Right renal cortex interstitium (tissue), 3 donors: Measurements from ENCODE around the gene PKMYT1. TPM values are rescaled to one million over a fixed set of nuclear protein-coding genes. Genes with fewer than 3 reads are reported as not detected.
"Not testable (repeated sequence)": the region's sequence is repeated elsewhere in the genome, so short reads cannot be mapped to it uniquely, and the experiment has no call there.

Experiments used
- DNase-seq, 3 donors: peaks; one replicate each; pipeline ENCODE4 v3.0.0-alpha.2; 2013; ENCODE audit warnings: low read depth in 3 of 3, low spot score in 2 of 3
- polyA plus RNA-seq, 3 donors: library from polyadenylated mRNA; unstranded; fragments of 120-200 nt; gene quantifications; one replicate each; pipeline ENCODE4 v1.2.1, GENCODE V29; 2013; ENCODE audit not compliant: insufficient read length in 3 of 3

PKMYT1 gene
- polyA plus RNA-seq, 3 donors = 11.3 to 12.5 (median 11.4) TPM

DNA sequence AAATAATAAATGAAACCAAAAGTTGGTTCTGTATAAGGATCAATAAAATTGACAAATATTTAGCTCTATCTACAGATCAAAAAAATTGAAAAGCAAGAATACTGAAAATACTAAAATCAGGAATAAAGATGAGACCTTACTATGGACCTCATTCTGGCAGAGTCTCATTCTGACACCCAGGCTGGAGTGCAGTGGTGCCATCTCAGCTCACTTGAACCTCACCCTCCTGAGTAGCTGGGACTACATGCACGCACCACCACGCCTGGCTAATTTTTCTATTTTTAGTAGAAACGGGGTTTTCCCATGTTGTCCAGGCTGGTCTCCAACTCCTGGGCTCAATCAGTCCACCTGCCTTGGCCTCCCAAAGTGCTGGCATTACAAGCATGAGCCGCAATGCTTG, 38.2 kb downstream of the PKMYT1 start:
- no peak for DNase-seq

DNA sequence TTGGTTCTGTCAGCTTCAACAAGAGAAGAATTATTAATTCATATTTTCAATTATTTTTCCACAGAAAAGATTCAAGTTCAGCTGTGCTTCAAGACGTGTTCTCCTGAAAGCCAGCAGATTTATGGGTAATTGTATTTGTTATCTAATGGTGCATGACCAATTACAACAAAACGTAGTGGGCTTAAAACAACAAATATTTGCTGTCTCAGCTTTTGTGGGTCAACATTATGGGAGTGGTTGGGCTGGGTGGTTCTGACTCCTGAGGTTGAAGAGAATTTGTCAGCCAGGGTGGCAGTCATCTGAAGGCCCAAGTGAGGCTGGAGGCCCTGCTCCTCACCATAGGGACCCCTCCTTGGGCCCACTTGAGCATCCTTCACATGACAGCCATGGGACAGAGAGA, 40.3 kb downstream of the PKMYT1 start:
- no peak for DNase-seq

DNA sequence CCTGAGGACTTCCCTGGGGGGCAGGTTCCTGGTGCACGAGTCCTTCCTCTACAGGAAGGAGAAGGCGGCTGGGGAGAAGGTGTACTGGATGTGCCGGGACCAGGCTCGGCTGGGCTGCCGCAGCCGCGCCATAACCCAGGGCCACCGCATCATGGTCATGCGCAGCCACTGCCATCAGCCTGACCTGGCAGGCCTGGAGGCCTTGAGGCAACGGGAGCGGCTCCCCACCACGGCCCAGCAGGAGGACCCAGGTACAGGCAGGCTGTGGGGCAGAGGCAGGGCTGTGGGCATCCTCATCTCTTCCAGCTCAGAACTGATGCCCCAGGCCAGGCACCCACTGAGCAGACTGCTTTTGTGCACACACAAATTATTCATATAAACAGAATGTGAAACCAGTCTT, 42.0 kb downstream of the PKMYT1 start:
- no peak for DNase-seq

DNA sequence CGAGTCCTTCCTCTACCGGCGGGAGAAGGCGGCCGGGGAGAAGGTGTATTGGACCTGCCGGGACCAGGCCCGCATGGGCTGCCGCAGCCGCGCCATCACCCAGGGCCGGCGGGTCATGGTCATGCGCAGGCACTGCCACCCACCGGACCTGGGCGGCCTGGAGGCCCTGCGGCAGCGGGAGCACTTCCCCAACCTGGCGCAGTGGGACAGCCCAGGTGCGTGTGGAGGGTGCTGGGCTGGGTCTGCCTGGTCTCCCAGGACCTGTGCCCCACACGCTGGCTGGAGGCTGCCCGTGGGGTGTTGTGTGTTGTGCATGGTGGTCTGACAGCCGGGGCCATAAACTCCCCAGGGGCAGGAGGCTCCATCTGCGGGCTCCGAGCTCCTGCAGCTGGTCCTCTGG, 43.1 kb downstream of the PKMYT1 start:
- no peak for DNase-seq

DNA sequence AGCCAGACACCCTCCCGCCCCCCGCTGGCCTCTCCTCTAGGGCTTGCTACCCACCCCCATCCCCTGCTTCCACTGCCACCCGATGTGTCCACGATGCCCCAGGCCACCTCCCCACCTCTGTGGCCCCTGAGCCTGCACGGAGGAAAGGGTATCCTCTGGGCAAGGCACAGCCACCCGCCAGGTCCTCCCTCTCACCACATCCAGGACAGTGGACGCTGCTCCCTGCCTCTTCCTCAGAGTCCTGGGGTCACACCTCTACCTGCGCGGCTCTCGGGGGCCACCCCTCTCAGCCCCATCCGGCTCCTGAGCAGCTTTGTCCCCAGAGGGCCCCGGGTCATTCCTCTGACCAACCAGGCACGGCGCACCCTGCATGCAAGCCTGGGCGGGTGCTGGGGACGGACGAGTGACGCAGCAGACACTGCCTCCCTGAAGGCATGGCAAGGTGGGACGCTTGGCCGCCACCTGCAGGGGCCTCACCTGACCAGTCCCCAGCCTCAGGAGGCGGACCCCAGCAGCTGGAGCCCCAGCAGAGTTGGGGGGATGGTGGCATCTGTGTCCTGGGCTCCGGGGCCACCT, 43.7 kb downstream of the PKMYT1 start:
- no peak for DNase-seq

DNA sequence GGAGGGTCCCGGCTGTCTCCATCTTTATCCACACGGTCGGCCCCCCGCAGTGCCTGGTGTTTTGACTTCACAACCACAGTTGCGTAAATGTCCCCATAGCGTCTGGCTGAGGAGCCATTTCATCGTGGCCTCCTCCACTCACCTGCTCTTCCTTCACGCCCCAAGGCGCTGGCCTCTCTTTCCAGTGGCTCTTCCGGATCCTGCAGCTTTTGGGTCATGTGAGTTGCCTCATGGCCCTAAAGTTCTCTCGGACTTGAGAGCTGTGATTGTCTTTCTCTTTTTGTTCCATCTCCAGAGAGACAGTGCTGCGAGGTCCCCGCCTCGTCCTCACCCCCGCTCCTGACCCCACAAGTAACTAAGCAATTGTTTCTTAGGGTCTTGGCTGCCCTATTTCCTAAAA, 45.8 kb downstream of the PKMYT1 start:
- no peak for DNase-seq

DNA sequence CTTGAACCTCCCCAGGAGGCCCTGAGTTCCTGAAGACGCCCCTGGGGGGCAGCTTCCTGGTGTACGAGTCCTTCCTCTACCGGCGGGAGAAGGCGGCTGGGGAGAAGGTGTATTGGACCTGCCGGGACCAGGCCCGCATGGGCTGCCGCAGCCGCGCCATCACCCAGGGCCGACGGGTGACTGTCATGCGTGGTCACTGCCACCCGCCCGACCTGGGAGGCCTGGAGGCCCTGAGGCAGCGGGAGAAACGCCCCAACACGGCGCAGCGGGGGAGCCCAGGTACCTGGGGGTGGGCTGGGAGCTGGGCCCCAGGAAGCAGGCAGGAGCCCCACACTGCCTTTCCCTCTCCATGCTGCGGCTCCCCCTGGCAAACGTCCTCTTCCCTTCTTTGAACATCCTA, 46.5 kb downstream of the PKMYT1 start:
- DNase-seq = no peak

DNA sequence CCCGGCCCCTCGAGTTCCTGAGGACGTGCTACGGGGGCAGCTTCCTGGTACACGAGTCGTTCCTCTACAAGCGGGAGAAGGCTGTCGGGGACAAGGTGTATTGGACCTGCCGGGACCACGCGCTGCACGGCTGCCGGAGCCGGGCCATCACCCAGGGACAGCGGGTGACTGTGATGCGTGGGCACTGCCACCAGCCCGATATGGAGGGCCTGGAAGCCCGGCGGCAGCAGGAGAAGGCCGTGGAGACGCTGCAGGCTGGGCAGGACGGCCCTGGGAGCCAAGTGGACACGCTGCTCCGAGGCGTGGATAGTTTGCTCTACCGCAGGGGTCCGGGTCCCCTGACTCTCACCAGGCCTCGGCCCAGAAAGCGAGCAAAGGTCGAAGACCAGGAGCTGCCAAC, 47.1 kb downstream of the PKMYT1 start:
- no peak for DNase-seq

DNA sequence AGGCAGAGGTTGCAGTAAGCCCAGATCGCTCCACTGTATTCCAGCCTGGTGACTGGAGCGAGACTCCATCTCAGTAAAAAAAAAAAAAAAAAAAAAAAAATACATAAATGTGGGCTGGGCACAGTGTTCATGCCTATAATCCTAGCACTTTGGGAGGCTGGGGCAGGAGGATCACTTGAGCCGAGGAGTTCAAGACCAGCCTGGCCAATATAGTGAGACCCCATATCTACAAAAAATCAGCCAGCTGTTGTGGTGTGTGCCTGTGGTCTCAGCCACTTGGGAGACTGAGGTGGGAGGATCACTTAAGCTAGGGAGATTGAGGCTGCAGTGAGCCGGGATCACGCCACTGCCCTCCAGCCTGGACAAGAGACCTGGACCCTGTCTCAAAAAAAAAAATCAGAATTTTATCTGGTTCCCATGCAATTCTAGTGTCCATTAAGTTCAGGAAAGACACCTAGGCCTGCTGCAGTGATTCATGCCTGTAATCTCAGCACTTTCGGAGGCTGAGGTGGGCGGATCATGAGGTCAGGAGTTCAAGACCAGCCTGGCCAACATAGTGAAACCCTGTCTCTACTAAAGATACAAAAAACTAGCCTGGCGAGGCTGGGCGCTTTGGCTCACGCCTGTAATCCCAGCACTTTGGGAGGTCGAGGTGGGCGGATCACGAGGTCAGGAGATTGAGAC, 48.9 kb downstream of the PKMYT1 start:
- DNase-seq = not testable (repeated sequence)

DNA sequence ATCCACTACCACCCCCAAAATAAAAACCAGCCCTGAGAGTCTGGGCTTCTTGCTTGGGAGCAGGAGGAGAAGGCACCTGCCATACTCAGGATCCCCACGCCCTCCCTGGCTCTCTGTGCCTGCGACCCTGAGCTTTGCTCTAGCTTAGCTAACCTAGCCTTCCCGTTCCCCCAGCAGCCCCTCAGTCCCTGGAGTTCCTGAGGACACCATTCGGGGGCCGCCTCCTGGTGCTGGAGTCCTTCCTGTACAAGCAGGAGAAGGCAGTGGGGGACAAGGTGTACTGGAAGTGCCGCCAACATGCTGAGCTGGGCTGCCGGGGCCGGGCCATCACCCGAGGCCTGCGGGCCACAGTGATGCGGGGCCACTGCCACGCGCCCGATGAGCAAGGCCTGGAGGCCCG, 50.0 kb downstream of the PKMYT1 start:
- DNase-seq = no peak

DNA sequence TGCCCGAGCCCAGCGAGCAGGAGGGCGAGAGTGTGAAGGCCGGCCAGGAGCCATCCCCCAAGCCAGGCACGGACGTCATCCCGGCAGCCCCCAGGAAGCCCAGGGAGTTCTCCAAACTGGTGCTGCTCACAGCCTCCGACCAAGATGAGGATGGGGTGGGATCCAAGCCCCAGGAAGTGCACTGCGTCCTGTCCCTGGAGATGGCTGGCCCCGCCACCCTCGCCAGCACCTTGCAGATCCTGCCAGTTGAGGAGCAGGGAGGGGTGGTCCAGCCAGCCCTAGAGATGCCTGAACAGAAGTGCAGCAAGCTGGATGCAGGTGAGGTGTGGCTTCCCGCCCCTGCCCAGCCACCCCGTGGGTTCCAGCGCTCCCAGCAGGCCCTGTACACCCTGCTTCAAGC, 50.6 kb downstream of the PKMYT1 start:
- DNase-seq = no peak

DNA sequence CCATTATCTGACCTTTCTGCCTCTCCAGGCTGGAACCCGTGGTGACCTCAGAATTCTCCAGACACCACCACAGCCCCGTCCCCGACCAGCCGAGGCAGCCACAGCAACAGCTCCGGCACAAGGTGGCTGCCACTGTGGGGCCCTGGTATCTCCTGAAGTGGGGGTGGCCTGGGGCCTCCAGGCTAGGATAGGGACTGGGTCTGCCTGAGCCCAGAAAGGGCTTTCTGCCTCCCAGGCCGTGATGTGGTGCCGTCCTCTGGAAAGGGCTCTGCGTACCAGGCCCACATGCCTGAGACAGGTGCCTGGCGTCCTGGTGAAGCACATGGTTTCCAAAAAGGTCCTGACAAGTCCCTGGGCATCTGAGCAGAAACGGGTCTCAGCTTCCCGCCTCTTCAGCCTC, 51.5 kb downstream of the PKMYT1 start:
- DNase-seq = no peak

DNA sequence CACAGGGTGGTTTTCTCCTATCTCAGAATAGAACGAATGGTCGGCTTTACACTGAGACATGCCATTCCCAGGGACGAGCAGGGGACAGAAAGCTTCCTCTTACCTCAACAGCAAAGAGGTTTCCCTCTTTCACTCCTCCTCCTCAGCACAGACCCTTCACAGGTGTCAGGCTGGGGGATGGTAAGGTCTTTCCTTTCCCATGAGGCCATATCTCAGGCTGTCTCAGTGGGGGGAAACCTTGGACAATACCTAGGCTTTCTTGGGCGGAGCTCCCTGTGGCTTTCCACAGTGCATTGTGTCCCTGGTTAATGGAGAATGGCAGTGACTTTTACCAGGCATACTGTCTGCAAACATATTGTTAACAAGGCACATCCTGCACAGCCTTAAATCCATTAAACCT, 52.1 kb downstream of the PKMYT1 start:
- DNase-seq = not testable (repeated sequence)

DNA sequence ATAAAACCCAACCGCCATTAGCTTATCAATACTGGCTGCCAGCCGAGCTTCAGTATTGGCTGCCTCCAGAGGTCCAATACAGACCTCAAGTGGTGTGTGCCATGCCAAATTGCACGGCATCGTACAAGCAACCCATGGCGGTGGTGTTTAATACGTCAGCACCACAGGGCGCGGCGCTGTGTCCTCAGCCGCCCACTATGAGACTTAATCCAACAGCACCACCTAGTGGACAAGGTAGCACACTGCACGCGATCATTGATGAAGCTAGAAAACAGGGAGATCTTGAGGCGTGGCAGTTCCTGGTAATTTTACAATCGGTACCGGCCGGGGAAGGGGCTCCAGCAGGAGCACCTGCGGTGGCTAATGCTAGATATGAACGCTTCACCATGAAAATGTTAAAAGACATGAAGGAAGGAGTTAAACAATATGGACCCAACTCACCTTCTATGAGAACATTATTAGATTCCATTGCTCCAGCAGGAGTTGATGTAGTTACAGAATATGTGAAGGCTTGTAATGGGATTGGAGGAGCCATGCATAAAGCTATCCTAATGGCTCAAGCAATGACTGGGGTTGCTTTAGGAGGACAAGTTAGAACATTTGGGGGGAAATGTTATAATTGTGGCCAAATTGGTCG, 53.1 kb downstream of the PKMYT1 start:
- peak in 1 of 3 donors; percentile 79 for DNase-seq

DNA sequence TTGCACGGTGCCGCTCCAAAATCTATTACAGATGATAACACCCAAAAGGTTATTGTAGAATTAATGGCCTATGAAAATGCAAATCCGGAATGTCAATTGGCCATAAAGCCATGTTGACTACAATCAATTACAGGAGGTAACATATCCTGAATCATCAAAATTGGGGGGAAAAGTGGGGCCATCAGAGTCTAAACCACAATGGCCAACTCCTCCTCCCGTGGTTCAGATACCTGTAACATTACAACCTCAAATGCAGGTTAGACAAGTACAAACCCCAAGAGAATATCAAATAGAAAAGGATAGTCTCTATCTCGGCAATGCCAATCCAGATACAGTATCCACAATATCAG, 53.6 kb downstream of the PKMYT1 start:
- no peak for DNase-seq

DNA sequence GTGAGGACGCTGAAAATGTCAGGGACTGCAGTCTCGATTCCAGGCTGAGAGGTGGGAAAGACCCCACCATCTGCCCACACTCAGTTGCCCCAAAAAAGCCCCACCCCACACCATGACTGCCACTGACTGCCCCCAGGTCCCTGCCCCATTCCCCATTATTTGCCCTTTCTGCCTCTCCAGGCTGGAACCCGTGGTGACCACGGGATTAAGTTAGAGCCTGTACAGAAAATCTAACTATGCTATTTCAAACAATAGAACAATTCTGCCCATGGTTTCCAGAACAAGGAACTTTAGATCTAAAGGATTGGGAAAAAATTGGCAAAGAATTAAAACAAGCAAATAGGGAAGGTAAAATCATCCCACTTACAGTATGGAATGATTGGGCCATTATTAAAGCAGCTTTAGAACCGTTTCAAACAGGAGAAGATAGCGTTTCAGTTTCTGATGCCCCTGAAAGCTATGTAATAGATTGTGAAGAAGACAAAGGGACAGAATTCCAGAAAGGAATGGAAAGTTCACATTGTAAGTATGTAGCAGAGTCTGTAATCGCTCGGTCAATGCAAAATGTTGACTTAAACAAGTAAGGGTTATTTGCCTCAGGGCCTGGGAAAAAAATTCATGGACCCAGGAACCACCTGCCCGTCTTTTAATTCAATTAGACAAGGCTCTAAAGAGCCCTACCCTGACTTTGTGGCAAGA, 54.1 kb downstream of the PKMYT1 start:
- DNase-seq = no peak

DNA sequence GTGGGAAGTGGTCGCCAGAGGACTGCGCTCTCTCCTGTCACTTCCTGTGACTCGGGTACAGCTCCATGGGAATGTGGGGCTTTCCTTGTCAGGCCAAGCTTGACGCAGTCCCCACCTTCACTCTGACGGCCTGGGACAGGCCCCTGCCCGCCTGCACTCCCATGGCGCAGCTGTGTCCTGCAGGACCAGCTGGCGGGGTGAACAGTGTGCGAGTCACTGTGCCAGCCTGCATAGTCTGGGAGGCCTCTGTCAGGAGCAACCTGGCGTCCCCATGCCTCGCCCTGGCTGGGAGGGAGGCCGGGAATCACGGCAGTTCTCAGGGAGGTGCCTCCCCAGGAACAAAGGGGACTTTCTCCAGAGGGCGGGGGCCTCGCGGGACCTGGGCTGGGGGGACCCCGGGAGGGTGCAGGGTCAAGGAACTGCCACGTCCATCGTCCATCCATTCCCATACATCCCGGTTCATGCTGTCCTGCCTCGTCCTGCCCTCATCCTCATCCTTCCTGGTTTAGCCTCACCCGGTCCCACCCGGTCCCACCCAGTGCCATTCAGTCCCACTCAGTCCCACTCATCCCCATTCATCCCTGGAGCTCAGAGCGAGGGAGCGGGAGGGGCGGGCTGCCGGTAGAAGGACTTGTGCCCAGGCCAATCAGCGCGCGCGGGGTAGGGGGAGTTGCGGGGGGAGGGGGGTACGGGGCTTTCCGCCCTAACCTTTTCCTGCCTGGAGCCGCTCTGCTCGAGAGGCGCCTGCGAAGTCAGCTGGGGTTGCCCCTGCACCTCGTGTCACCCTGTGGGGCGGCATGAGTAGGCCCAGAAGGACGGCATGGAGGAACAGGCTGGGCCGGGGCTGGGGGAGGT, 55.1 kb downstream of the PKMYT1 start:
- no peak for DNase-seq

DNA sequence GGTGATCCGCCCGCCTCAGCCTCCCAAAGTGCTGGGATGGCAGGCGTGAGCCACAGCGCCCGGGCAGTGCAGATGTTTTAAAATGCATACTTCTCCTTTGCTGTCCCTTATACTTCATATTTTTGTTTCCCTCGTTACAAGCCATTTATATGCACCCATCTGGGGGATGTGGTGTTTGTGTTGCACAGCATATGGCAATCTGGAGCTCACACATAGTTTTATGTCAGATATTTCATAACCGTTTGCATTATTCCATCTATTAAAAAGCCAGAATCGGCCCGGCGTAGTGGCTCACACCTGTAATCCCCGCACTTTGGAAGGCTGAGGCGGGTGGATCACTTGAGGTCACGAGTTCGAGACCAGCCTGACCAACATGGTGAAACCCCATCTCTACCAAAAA, 56.8 kb downstream of the PKMYT1 start:
- no peak for DNase-seq
